ENCODE data around the gene TGFBR3L.
"Not testable (repeated sequence)": the region's sequence is repeated elsewhere in the genome, so short reads cannot be mapped to it uniquely, and the experiment has no call there.

TGFBR3L gene

DNA sequence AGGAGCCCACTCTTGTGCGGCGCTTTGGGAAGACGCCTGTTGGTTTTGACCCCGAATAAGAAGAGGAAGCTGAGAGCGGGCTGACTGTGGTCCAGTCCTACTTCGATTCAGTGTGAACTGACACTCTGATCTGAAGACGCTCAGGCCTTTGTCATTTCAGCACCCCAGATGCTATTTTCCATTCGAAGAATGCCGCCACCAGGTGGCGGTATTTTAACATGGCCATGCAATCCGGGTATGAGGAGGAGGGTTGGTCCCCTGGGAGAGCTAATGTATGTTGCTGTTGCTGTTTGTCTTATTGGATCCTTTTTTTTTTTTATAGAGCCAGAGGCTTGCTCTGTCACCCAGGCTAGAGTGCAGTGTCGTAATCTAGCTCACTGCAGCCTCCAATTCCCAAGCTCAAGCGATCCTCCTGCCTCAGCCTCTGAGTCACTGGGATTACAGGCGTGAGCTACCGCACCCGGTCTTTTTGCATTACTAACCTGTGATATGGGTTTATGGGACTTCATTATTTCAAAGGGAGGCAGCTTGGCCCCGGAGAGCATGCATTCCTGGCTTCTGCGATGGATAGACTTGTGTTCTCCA, 29.6 kb downstream of the TGFBR3L start:
- peak overlapping the region; percentile 68 for H3K4me3 ChIP-seq (ENCODE audit: low read depth, low read length)
- TF ChIP-seq, protein P1, sequence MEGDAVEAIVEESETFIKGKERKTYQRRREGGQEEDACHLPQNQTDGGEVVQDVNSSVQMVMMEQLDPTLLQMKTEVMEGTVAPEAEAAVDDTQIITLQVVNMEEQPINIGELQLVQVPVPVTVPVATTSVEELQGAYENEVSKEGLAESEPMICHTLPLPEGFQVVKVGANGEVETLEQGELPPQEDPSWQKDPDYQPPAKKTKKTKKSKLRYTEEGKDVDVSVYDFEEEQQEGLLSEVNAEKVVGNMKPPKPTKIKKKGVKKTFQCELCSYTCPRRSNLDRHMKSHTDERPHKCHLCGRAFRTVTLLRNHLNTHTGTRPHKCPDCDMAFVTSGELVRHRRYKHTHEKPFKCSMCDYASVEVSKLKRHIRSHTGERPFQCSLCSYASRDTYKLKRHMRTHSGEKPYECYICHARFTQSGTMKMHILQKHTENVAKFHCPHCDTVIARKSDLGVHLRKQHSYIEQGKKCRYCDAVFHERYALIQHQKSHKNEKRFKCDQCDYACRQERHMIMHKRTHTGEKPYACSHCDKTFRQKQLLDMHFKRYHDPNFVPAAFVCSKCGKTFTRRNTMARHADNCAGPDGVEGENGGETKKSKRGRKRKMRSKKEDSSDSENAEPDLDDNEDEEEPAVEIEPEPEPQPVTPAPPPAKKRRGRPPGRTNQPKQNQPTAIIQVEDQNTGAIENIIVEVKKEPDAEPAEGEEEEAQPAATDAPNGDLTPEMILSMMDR (IDR thresholded peaks at IDR 0.05; ENCODE audit: low read depth, low read length), result peak; percentile 63

- H3K4me3 ChIP-seq (ENCODE audit: low read depth, low read length), result no peak overlapping the region
- TF ChIP-seq, protein P1 (IDR thresholded peaks at IDR 0.05; ENCODE audit: low read depth, low read length), result no peak
These were observed 33.3 kb downstream of the TGFBR3L start for GRCh38 chr19:7947939-7948338.

DNA sequence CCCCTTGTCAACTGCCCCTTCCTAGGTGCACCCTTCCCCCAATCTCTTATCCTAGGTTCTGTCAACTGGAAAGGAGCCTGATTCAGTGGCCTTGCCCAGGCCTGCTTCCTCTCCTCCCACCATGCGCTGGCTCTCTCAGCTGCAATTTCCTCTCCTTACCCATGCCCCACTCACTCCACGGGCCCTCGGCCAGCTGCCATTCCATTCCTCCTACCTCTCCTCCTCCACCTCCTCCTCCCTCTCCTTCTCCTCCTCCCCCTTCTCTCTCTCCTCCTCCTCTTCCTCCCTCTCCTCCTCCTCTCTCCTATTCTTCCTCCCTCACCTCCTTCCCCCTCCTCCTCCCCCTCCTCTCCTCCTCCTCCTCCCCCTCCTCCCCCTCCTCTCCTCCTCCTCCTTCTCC, 38.4 kb downstream of the TGFBR3L start:
- H3K4me3 ChIP-seq (ENCODE audit: low read depth, low read length), result no peak overlapping the region
- TF ChIP-seq, protein P1 (IDR thresholded peaks at IDR 0.05; ENCODE audit: low read depth, low read length), result no peak

- H3K4me3 ChIP-seq (ENCODE audit: low read depth, low read length), result no peak overlapping the region
- TF ChIP-seq, protein P1 (IDR thresholded peaks at IDR 0.05; ENCODE audit: low read depth, low read length), result no peak
These were observed 38.9 kb downstream of the TGFBR3L start for GRCh38 chr19:7953576-7953975.

DNA sequence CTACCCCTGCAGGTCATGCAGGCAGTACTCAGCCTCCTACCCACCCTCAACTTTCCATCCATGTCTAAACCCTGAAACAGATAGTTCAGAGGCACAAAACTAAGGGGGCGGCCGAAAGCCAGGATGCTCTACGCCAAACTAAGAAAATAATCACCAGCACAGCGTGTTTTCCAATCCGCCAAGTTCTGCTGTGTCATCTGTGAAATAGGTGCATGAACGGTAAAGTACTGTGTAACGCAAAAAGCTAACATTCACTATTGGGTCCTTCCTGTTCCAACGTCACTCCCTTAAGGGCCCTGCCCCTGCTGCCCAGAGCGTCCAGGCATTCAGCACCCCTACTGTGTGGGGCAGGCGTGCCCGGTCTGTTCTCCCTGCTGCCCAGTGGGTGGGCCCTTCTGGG, 41.1 kb downstream of the TGFBR3L start:
- TF ChIP-seq, protein P1 (IDR thresholded peaks at IDR 0.05; ENCODE audit: low read depth, low read length), result no peak

DNA sequence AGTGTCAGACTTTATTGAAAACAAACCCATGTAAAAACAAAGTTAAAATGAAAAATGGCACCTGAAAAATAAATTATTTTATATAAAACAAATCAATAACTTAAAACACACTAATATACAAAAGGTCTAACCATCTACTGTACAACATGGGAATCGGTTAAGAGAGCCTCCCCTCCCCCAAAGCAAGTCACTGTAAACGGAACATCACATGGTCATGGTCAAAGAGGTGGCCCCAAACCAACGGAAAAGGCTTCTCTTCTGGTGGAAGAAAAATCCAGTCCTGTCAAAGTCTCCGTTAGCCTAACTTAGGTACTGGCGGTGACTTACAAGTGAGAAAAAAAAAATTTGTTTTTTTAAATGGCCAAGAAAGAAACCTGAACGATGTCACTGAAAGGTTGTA, 44.6 kb downstream of the TGFBR3L start:
- TF ChIP-seq, protein P1 (IDR thresholded peaks at IDR 0.05; ENCODE audit: low read depth, low read length), result no peak
- no peak overlapping the region for H3K4me3 ChIP-seq (ENCODE audit: low read depth, low read length)

More for the DNA sequence above, 41.1 kb downstream of the TGFBR3L start:
- H3K4me3 ChIP-seq (ENCODE audit: low read depth, low read length), result no peak overlapping the region

GRCh38 chr19:7961082-7961481, 46.5 kb downstream of the TGFBR3L start:
- H3K4me3 ChIP-seq (ENCODE audit: low read depth, low read length), result not testable (repeated sequence)
